Measurements from ENCODE around the gene KCNH3.

The KCNH3 gene

GRCh38 chr12:49541911-49542505 is 3.2 kb downstream of the KCNH3 start:
- peak in 3 of 42 donors; percentile 11 to 43 (median 16) for DNase-seq
- intact Hi-C loops (cut with DNase I) = no loop called here

GRCh38 chr12:49542592-49543160 is 3.8 kb downstream of the KCNH3 start:
- peak in 4 of 42 donors; percentile 4 to 26 (median 14) for DNase-seq
- intact Hi-C loops (cut with DNase I) = no loop called here

GRCh38 chr12:49543221-49543913 is 4.5 kb downstream of the KCNH3 start:
- intact Hi-C loops (cut with DNase I) = no loop called here
- peak in 3 of 42 donors; percentile 18 to 32 (median 31) for DNase-seq

- intact Hi-C loops (cut with DNase I) = no loop called here
- DNase-seq = peak in 26 of 42 donors; percentile 18 to 80 (median 48)
Observed at GRCh38 chr12:49543914-49544815, 5.3 kb downstream of the KCNH3 start.

- intact Hi-C loops (cut with DNase I) = no loop called here
- peak in 1 of 42 donors; percentile 23 for DNase-seq
Observed at GRCh38 chr12:49545815-49546214, 7.0 kb downstream of the KCNH3 start.

- intact Hi-C loops (cut with DNase I) = no loop called here
- DNase-seq = peak in 1 of 42 donors; percentile 37
Observed at GRCh38 chr12:49546481-49546880, 7.7 kb downstream of the KCNH3 start.

- DNase-seq = no peak
- intact Hi-C loops (cut with DNase I) = no loop called here
Observed at GRCh38 chr12:49547090-49547690, 8.4 kb downstream of the KCNH3 start.

GRCh38 chr12:49548481-49548821 is 9.6 kb downstream of the KCNH3 start:
- intact Hi-C loops (cut with DNase I) = no loop called here
- peak in 10 of 42 donors; percentile 34 to 53 (median 44) for DNase-seq

GRCh38 chr12:49548822-49549648 is 10.2 kb downstream of the KCNH3 start:
- peak in 19 of 42 donors; percentile 19 to 72 (median 51) for DNase-seq
- intact Hi-C loops (cut with DNase I) = no loop called here

- intact Hi-C loops (cut with DNase I) = no loop called here
Observed at GRCh38 chr12:49549735-49550692, 11.2 kb downstream of the KCNH3 start.

GRCh38 chr12:49550693-49551252 is 11.9 kb downstream of the KCNH3 start:
- peak in 1 of 42 donors; percentile 10 for DNase-seq
- intact Hi-C loops (cut with DNase I) = no loop called here

More at GRCh38 chr12:49549735-49550692, 11.2 kb downstream of the KCNH3 start:
- DNase-seq = peak in 2 of 42 donors; percentile 3 to 17

GRCh38 chr12:49552014-49552413 is 13.2 kb downstream of the KCNH3 start:
- peak in 2 of 42 donors; percentile 25 to 34 for DNase-seq
- intact Hi-C loops (cut with DNase I) = no loop called here

GRCh38 chr12:49552425-49552824 is 13.6 kb downstream of the KCNH3 start:
- intact Hi-C loops (cut with DNase I) = no loop called here
- DNase-seq = peak in 1 of 42 donors; percentile 11

- intact Hi-C loops (cut with DNase I) = no loop called here
- peak in 1 of 42 donors; percentile 9 for DNase-seq
Observed at GRCh38 chr12:49552899-49553298, 14.1 kb downstream of the KCNH3 start.

- DNase-seq = peak in 6 of 42 donors; percentile 37 to 65 (median 51)
- intact Hi-C loops (cut with DNase I) = no loop called here
Observed at GRCh38 chr12:49553512-49554088, 14.8 kb downstream of the KCNH3 start.

GRCh38 chr12:49554266-49554665 is 15.4 kb downstream of the KCNH3 start:
- intact Hi-C loops (cut with DNase I) = no loop called here

More at GRCh38 chr12:49554266-49554665, 15.4 kb downstream of the KCNH3 start:
- no peak for DNase-seq
